Tibial nerve (tissue), 4 donors: ENCODE measurements around the gene ZNF232. TPM values are rescaled to one million over a fixed set of nuclear protein-coding genes. Genes with fewer than 3 reads are reported as not detected.
A peak's percentile ranks its signal among the peaks of the same experiment; 100 is the strongest.
"Not testable (repeated sequence)": the region's sequence is repeated elsewhere in the genome, so short reads cannot be mapped to it uniquely, and the experiment has no call there.

Experiments
- DNase-seq, 2 donors: peaks; one replicate each; pipeline ENCODE4 v3.0.0-alpha.2; 2019; ENCODE audit warnings: low spot score in 2 of 2
- H3K27ac ChIP-seq, 4 donors: fragments of 200-600 bp; sonication (generic) in 3 of 4; one replicate each; pipeline ENCODE4 v1.5.1; 2017 to 2019; ENCODE audit warnings: mild to moderate bottlenecking in 1 of 4
- H3K27me3 ChIP-seq, 2 donors: fragments of 200-600 bp; sonication (generic) in 1 of 2; one replicate each; pipeline versions ENCODE4 v1.5.1 to v1.6.0; 2017 to 2019
- H3K36me3 ChIP-seq, 3 donors: fragments of 200-600 bp; sonication (generic); one replicate each; pipeline ENCODE4 v1.5.1; 2018 to 2019
- H3K4me1 ChIP-seq, 4 donors: fragments of 200-600 bp; sonication (generic) in 3 of 4; one replicate each; pipeline ENCODE4 v1.5.1; 2017 to 2019
- H3K4me3 ChIP-seq, 4 donors: fragments of 200-600 bp; sonication (generic) in 3 of 4; one replicate each; pipeline ENCODE4 v1.5.1; 2017 to 2019; ENCODE audit warnings: mild to moderate bottlenecking in 1 of 4, moderate library complexity in 1 of 4
- H3K9me3 ChIP-seq, 4 donors: fragments of 200-600 bp; sonication (generic) in 3 of 4; one replicate each; pipeline ENCODE4 v1.5.1; 2017 to 2019
- CTCF ChIP-seq, 5 experiments: fragments of 200-600 bp in 3 of 5; fragments of 450-650 bp in 2 of 5; sonication (generic) in 3 of 5; IDR thresholded peaks; one replicate each; pipeline ENCODE4 v1.5.1; 2016 to 2019; ENCODE audit warnings: antibody characterized with exemption in 5 of 5, mild to moderate bottlenecking in 3 of 5, moderate library complexity in 2 of 5
- EP300 ChIP-seq, 2 donors: sonication (generic); formaldehyde crosslinking; IDR thresholded peaks; one replicate each; pipeline ENCODE4 v1.6.1; 2017; ENCODE audit warnings: antibody characterized with exemption in 2 of 2, mild to moderate bottlenecking in 1 of 2
- POLR2A ChIP-seq, 2 donors: fragments of 450-650 bp; IDR thresholded peaks; one replicate each; pipeline ENCODE4 v1.6.1; 2017; ENCODE audit warnings: antibody characterized with exemption in 2 of 2, mild to moderate bottlenecking in 2 of 2, moderate library complexity in 2 of 2
- WGBS, 2 donors: methylation state at CpG; one replicate each; pipeline ENCODE4 v1.1.5; 2018; 5-methylcytosine and 5-hydroxymethylcytosine counted together
- total RNA-seq, 4 donors: library from RNA; depleted of rRNA; stranded (reverse); fragments of >200 nt; gene quantifications; one replicate each; pipeline ENCODE4 v1.1.0, GENCODE V29; 2016

The ZNF232 gene
- total RNA-seq = 10 to 100 TPM in 2 of 4 donors, 1 to 10 TPM in 2; 7.3 to 16.4 (median 9.8) TPM

GRCh38 chr17:5111402-5112204 lies at the start of gene ZNF232:
ZNF232 (minus strand) TSS chr17:5111878; CDS start chr17:5111822, 56 bp downstream.
- H3K9me3 ChIP-seq = peaks cover 0 to 4% (median 0%) of the 10 kb centered on the region in 4 donors
- peak within 1 kb of the TSS; percentile 39 to 79 (median 72) for H3K27ac ChIP-seq
- 1% methylated on average over 38 to 45 of the region's 69 CpGs for WGBS, 2 donors
- peaks cover 0 to 48% (median 0%) of the 10 kb centered on the region in 3 donors for H3K36me3 ChIP-seq
- H3K4me3 ChIP-seq = peak within 1 kb of the TSS; percentile 71 to 96 (median 76)
- TF ChIP-seq POLR2A (IDR thresholded peaks at IDR 0.05) (peak in 1 of 2 donors; percentile 45), CTCF (IDR thresholded peaks at IDR 0.05) (peak in 2 of 5 experiments; percentile 14 to 44), EP300 (IDR thresholded peaks at IDR 0.05) (peak; percentile 86 to 88)
- peak; percentile 73 to 81 for DNase-seq
- H3K4me1 ChIP-seq = peaks cover 0 to 14% (median 10%) of the 10 kb centered on the region in 4 donors
- peaks cover 0 to 23% of the 10 kb centered on the region in 2 donors for H3K27me3 ChIP-seq

- not testable (repeated sequence) for H3K4me1 ChIP-seq, H3K27ac ChIP-seq, H3K36me3 ChIP-seq, H3K4me3 ChIP-seq, H3K27me3 ChIP-seq, DNase-seq, H3K9me3 ChIP-seq
- WGBS, 2 donors = 67 to 100% methylated on average over 1 of the region's 1 CpG
These were observed 49.0 kb upstream of the ZNF232 start for GRCh38 chr17:5160702-5161101.

- H3K27me3 ChIP-seq, H3K36me3 ChIP-seq, H3K27ac ChIP-seq, DNase-seq, H3K4me1 ChIP-seq, H3K4me3 ChIP-seq, H3K9me3 ChIP-seq: not testable (repeated sequence)
- WGBS, 2 donors = 50 to 87% methylated on average over 1 of the region's 1 CpG
These were observed 34.4 kb upstream of the ZNF232 start for GRCh38 chr17:5146122-5146521.

- H3K27ac ChIP-seq, H3K4me3 ChIP-seq, H3K36me3 ChIP-seq, H3K27me3 ChIP-seq, H3K9me3 ChIP-seq, H3K4me1 ChIP-seq, DNase-seq: not testable (repeated sequence)
- WGBS, 2 donors = 70 to 87% methylated on average over 5 to 7 of the region's 18 CpGs
These were observed 31.2 kb upstream of the ZNF232 start for GRCh38 chr17:5142877-5143276.

- H3K9me3 ChIP-seq = no peaks in the 10 kb centered on the region
- DNase-seq = no peak
- H3K36me3 ChIP-seq = no peaks in the 10 kb centered on the region
- H3K27ac ChIP-seq = no peak overlapping the region
- WGBS, 2 donors = 92 to 100% methylated on average over 2 to 4 of the region's 5 CpGs
- H3K4me1 ChIP-seq = no peaks in the 10 kb centered on the region
- no peak overlapping the region for H3K4me3 ChIP-seq
- H3K27me3 ChIP-seq = no peaks in the 10 kb centered on the region
- no peak for TF ChIP-seq CTCF (IDR thresholded peaks at IDR 0.05)
- TF ChIP-seq POLR2A (IDR thresholded peaks at IDR 0.05) = no peak
- no peak for TF ChIP-seq EP300 (IDR thresholded peaks at IDR 0.05)
These were observed 27.7 kb upstream of the ZNF232 start for GRCh38 chr17:5139458-5139732.

GRCh38 chr17:5138616-5139457 lies 27.2 kb upstream of the ZNF232 start:
- Histone ChIP-seq H3K4me3 (no peak overlapping the region), H3K27me3 (no peaks in the 10 kb centered on the region), H3K4me1 (no peaks in the 10 kb centered on the region), H3K9me3 (no peaks in the 10 kb centered on the region), H3K27ac (no peak overlapping the region), H3K36me3 (no peaks in the 10 kb centered on the region)
- 83 to 87% methylated on average over 9 to 21 of the region's 24 CpGs for WGBS, 2 donors
- TF ChIP-seq POLR2A (IDR thresholded peaks at IDR 0.05) (no peak), EP300 (IDR thresholded peaks at IDR 0.05) (no peak), CTCF (IDR thresholded peaks at IDR 0.05) (no peak)
- DNase-seq = no peak

GRCh38 chr17:5138198-5138544 lies 26.5 kb upstream of the ZNF232 start:
- 90 to 93% methylated on average over 9 of the region's 9 CpGs for WGBS, 2 donors
- H3K27me3 ChIP-seq, H3K36me3 ChIP-seq, DNase-seq, H3K27ac ChIP-seq, H3K4me3 ChIP-seq, H3K4me1 ChIP-seq, H3K9me3 ChIP-seq: not testable (repeated sequence)

- H3K27me3 ChIP-seq, H3K27ac ChIP-seq, H3K36me3 ChIP-seq, DNase-seq, H3K4me3 ChIP-seq, H3K4me1 ChIP-seq, H3K9me3 ChIP-seq: not testable (repeated sequence)
- WGBS, 2 donors = 90 to 91% methylated on average over 8 to 12 of the region's 15 CpGs
These were observed 26.0 kb upstream of the ZNF232 start for GRCh38 chr17:5137511-5138197.

GRCh38 chr17:5136580-5137412 lies 25.1 kb upstream of the ZNF232 start:
- not testable (repeated sequence) for H3K27ac ChIP-seq, H3K27me3 ChIP-seq, DNase-seq, H3K4me1 ChIP-seq, H3K4me3 ChIP-seq, H3K36me3 ChIP-seq, H3K9me3 ChIP-seq
- 82 to 85% methylated on average over 12 to 13 of the region's 14 CpGs for WGBS, 2 donors
